HG03520 (cell line): ENCODE measurements around the gene PRPF18.

ENCODE experiments used
- ATAC-seq: cut with Tn5 transposase; IDR thresholded peaks from one replicate; pipeline ENCODE4 v1.9.1; 2021; ENCODE audit warnings: mild to moderate bottlenecking, moderate library complexity; ENCODE audit not compliant: unreplicated experiment

Gene PRPF18

GRCh38 chr10:13665516-13666262, 78.9 kb downstream of the PRPF18 start:
- ATAC-seq, result no peak

- no peak for ATAC-seq
Observed at GRCh38 chr10:13668126-13668525, 81.4 kb downstream of the PRPF18 start.

- ATAC-seq, result no peak
Observed at GRCh38 chr10:13669182-13669855, 82.6 kb downstream of the PRPF18 start.

- no peak for ATAC-seq
Observed at GRCh38 chr10:13669901-13670300, 83.1 kb downstream of the PRPF18 start.

GRCh38 chr10:13670311-13670710, 83.5 kb downstream of the PRPF18 start:
- no peak for ATAC-seq

- ATAC-seq, result no peak
Observed at GRCh38 chr10:13671904-13672303, 85.1 kb downstream of the PRPF18 start.

GRCh38 chr10:13672548-13672947, 85.8 kb downstream of the PRPF18 start:
- no peak for ATAC-seq

GRCh38 chr10:13673156-13673555, 86.4 kb downstream of the PRPF18 start:
- ATAC-seq, result no peak

- no peak for ATAC-seq
Observed at GRCh38 chr10:13674645-13675588, 88.2 kb downstream of the PRPF18 start.

GRCh38 chr10:13678101-13678843, 91.5 kb downstream of the PRPF18 start:
- ATAC-seq, result no peak
